GM19351 (cell line): ENCODE data around the gene ZNF286A.
"Not testable (repeated sequence)": the region's sequence is repeated elsewhere in the genome, so short reads cannot be mapped to it uniquely, and the experiment has no call there.

ENCODE experiments used
- ATAC-seq: cut with Tn5 transposase; IDR thresholded peaks from one replicate; pipeline ENCODE4 v1.9.1; 2021; ENCODE audit warnings: mild to moderate bottlenecking, moderate library complexity; ENCODE audit not compliant: unreplicated experiment

The ZNF286A gene

GRCh38 chr17:15698967-15699366, 585 bp upstream of the ZNF286A start:
- not testable (repeated sequence) for ATAC-seq

DNA sequence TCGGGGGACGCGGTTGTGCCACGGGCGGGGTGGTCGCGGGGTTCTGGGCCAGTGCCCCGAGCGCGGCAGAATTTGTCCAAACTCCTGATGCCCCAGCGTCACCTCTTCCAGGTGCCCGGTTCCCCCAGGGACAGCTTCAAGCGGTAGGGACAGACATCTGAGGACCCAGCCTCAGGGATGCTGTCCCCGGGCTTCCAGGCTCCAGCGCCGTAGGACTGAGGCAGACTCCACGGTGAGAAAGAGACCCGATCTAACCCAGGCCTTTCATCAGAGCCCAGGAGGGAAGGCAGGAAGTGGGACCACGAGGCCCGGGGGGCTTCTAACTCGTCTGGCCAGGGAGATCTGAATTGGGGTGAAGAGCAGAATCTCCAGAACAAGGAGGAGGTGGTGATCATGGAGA, 385 bp downstream of the ZNF286A start:
- not testable (repeated sequence) for ATAC-seq

GRCh38 chr17:15704239-15704638, 4.7 kb downstream of the ZNF286A start:
- not testable (repeated sequence) for ATAC-seq

- ATAC-seq = not testable (repeated sequence)
These were observed 5.3 kb downstream of the ZNF286A start for GRCh38 chr17:15704813-15705212.

DNA sequence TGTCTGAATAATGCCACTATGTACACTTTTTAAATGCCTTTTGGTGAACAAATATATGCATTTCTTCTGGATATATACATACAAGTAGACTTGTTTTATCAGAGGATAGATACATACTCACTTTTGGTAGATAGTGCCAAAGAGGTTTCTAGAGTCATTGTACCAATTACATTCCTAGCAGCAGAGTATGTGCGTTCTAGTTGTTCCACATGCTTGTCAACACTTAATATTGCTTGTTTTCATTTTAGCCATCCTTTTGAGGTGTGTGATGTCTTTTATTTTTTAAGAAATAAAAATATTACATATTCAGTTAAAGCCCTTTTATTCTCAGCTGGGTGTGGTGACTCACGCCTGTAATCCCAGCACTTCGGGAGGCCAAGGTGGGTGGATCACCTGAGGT, 9.3 kb downstream of the ZNF286A start:
- ATAC-seq = not testable (repeated sequence)

GRCh38 chr17:15716601-15717563, 17.3 kb downstream of the ZNF286A start:
- not testable (repeated sequence) for ATAC-seq

GRCh38 chr17:15730535-15730934, 31.0 kb downstream of the ZNF286A start:
- ATAC-seq = not testable (repeated sequence)

GRCh38 chr17:15731900-15732299, 32.3 kb downstream of the ZNF286A start, which contains the start of gene TBC1D26:
Gene TBC1D26, plus strand, starts transcription at chr17:15732283. Its CDS starts 3,066 bp downstream, at chr17:15735349.
- ATAC-seq = not testable (repeated sequence)

GRCh38 chr17:15733174-15733789, 33.7 kb downstream of the ZNF286A start:
- not testable (repeated sequence) for ATAC-seq

DNA sequence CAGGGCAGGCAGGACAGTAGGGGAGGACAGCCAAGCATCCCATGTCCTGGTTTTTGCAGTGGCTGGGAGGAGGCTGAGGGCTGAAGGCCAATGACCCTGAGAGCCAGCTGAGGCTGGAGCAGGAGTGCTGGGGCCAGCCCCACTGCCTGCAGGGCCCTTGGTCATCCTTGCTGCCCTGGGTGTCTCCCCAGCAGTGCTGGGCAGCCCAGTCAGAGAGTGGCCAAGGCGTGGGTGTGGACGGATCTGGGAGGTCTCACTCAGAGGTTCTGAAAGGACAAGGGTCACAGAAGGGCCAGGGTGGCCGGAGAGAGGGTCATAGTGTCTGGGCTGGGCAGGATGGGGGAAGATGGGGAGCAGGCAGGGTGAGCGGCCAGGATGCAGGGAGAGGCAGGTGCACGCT, 37.0 kb downstream of the ZNF286A start:
- ATAC-seq = not testable (repeated sequence)

- no peak for ATAC-seq
These were observed 38.5 kb downstream of the ZNF286A start for GRCh38 chr17:15738066-15738465.

DNA sequence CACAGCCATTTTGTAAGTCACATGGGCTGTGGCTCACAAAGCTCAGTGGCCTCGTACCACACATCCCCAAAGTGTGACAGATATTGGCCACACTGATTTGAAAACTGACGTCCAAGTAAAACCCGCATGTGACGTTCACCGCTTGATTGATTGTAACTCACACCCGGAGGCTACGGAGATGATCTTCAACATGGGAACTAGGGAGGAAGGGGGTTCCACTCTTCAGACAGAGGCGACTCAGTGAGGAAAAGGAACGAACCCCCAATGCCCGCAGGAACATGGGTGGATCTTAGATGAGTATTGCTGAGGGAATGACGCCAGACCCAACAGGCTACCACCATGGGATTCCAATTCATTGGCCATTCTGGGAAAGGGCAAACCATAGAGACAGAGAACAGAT, 39.7 kb downstream of the ZNF286A start:
- not testable (repeated sequence) for ATAC-seq

GRCh38 chr17:15740041-15740440, 40.5 kb downstream of the ZNF286A start:
- ATAC-seq = not testable (repeated sequence)

- no peak for ATAC-seq
These were observed 41.1 kb downstream of the ZNF286A start for GRCh38 chr17:15740570-15741120.

DNA sequence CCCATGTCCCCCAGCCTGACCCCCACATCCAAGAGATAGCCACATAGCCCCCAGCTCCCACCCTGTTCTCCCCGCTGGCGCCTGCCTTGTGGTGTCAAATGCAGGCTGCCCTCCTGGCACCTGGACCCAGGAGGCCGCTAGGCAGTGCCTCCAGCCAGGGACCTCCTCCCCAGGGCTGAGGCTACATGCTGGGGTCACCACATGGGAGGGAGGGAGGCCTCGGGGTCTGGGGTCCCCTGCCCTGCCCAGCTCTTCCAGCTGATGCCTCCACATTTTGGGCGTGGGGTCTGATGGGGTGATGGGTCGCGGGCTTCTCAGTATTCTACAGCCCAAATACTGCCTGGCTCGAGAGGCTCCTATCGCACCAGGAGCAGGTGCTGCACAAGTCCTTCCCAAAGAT, 42.1 kb downstream of the ZNF286A start:
- ATAC-seq = no peak

DNA sequence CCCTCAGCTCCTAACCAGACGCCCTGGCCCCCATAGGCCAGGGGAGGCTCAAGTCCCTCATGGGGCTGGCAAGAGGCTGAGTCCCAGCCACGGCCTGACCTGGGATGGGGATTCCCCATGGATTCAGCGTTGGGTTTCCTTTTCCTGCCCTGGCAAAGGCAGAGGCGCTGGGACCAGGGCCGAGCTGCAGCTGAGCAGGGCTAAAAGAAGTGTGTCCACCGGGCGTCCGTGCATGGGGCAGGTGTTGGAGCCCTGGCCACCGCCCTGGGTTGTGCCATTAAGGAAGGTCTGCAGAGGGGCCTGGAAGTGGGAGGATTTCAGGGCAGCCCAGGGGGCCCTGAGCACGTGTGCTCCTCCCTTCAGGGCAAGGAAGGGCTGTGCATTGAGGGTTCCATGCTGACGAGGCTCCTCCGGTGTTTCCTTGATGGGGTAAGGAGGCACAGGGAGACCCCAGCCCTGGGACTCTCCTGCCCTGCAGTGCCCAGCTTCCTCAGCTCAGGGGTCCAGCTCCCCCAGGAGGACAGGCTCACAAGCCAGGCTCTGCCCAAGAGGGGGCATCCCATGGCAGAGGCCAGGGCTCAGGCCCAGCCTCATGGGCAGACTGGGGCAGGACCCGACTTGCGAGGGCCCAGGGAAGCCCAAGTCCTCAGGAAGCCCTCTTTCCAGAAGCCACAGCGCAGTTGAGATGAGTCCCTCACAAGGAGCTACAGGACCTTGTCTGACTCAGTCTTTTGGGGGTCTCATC, 42.7 kb downstream of the ZNF286A start:
- ATAC-seq = no peak

DNA sequence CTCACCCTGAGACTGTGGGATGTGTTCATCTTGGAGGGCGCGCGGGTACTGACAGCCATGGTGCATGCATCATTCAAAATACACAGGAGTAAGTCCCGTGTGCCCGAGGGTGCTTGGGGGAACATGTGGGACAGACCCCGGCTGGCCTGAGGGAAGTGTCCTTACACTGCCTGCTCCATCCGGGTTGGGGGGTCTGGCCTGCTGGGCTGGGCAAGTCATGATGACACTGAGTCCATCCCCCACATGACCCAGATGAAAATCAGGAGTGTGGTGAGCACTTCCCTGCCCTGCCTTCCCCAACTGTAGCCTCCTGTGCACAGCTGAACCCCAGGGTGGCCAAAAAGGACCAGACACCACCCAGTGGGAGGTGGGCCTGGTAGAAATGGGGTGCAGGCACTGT, 43.4 kb downstream of the ZNF286A start:
- no peak for ATAC-seq

DNA sequence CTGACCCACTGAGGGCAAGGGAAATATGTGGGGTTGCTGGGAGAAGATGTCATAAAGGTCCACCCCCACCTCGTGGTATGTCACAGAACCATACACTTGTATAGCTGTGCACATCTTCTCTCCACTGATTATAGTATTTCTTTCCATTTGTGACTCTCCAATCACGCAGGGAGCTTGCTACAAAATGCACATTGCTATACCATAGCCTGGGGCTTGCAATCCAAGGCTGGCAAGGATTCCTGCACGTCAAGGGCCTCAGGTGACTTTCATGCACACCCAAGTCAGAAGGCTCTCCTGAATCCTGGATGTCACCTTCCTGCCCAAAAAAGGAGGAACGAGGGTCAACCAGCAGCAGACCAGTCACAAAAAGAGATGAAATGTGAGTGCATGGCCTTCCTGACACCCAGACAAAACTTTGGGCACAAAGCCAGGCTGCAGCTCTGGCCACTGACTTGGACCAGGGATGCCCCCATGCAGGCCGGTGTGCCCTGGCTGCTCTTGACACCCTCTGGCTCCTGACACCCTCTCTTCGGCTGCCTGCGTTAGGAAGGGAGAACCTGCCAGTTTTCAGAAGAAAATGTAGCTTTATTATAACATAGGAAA, 44.6 kb downstream of the ZNF286A start:
- ATAC-seq = no peak

DNA sequence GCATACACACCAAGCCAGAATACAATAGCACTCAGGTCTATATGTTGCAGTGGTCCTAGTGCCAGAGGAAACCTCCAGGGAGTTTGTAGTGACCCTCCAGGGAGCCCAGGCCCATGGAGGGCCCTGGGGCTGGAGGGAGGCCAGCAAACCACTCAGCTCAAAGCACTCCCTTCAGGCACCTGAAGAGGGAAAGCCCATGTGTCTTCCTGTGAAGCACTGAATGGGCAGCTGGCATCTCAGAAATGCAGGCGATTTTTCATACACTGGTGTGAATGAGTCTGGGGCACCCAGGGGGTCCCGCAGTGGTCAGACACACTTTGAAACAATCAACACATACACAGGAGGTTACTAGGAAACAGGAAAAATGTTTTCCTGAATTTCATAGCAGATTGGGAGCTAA, 45.3 kb downstream of the ZNF286A start:
- no peak for ATAC-seq

- ATAC-seq = not testable (repeated sequence)
These were observed 49.9 kb downstream of the ZNF286A start for GRCh38 chr17:15749403-15749802.
